NCI-H128 (cell line): ENCODE data around the gene OSMR.
"Not testable (repeated sequence)": the region's sequence is repeated elsewhere in the genome, so short reads cannot be mapped to it uniquely, and the experiment has no call there.

Experiments used
- DNase-seq: peaks from one replicate; lab custom pipeline; 2025; ENCODE audit not compliant: unreplicated experiment; lab: John Stamatoyannopoulos, UW

Gene OSMR

DNA sequence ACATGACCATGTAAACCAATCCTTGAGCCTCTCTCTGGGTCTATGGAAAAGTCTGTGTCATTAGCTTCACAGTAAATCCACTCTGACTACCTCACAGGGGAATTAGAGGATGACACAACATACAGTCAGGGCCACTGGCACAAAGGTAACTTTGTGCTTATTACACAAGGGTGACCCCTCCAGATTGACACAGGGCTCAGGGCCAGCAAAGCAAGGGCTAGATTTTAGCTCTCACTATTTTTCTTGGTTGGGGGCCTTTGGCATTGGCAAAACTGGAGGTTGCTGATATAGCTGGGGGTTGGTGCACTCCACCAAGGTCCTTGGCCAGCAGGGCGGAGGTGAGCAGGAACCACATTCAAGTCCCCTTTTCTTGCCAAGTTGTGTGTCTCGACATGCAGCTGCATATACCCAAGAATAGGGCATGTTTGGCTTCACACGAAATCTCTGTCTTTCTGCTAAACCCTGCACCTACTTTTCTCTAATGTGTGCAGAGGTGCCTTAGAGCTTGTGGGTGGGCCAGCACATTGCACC, 15.2 kb upstream of the OSMR start:
- DNase-seq = no peak

- DNase-seq = no peak
These were observed 14.7 kb upstream of the OSMR start for GRCh38 chr5:38831117-38831516.

DNA sequence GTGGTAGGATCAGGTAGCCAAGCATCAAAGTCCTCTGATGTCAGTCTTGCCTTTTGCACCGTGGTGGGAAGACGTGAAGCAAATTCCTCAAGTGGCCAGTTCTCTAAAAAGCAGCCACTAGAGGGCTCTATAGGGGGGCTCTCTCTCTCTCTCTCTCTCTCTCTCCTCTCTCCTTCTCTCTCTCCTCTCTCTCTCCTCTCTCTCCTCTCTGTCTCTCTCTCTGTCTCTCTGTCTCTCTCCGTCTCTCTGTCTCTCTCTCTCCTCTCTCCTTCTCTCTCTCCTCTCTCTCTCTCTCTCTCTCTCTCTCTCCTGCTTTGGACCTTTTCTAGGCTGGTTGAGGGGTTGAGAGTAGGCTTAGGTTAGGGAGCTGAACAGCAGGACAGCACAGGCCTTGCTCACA, 13.9 kb upstream of the OSMR start:
- DNase-seq = no peak

GRCh38 chr5:38832810-38833209, 13.0 kb upstream of the OSMR start:
- no peak for DNase-seq

DNA sequence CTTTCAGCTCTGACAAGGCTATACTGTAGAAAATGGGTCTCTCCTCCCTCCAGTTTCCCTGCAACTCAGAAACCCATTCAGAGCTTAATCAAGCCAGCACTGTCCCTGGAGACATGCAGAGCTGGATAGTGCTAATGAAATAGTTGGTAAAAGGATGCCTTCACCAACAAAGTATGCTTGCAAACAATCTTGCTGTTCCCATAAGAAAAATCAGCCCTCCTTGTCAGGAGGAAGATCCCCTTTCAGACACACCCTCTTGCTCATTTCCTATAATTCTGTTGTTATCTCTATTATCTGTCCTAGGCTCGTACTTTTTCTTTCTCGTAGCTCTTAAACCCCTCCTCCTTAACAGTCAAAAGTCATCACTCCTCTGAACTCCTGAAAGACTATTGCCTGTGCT, 9.9 kb upstream of the OSMR start:
- DNase-seq = no peak

- DNase-seq = no peak
These were observed 8.4 kb upstream of the OSMR start for GRCh38 chr5:38837416-38837815.

DNA sequence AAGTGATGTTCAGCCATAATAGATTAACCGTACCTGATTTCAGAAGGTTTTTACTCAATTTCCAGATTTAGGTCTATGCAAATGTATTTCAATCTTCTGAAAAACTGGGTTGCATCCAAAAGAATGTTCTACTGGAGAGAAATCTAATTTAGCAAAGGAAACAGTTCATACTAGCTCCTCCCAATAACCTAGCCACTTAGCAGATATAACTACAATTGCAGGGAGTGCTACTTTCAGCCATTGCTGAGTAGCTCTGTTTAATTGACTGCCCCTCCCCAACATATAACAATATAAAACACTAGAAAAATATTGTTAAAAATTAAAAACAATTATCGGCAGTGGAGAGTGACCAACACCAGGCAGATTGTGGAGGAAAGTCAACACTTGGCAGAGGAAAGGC, 7.9 kb upstream of the OSMR start:
- no peak for DNase-seq

DNA sequence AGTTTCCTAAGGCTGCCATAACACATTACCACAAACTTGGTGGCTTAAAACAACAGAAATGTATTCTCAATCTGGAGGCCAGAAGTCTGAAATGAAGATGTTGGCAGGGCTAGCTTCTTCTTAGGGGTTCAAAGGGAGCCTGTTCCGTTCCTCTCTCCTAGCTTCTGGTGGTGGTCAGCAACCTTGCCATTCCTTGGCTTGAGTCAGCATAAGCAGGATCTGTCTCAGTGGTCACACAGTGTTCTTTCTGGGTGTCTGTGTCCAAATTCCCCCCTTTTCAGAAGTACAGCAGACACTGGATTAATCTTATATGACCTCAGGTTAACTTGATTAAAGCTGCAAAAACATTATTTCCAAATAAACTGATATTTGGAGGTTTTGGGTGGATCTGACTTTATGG, 2.1 kb upstream of the OSMR start:
- no peak for DNase-seq

DNA sequence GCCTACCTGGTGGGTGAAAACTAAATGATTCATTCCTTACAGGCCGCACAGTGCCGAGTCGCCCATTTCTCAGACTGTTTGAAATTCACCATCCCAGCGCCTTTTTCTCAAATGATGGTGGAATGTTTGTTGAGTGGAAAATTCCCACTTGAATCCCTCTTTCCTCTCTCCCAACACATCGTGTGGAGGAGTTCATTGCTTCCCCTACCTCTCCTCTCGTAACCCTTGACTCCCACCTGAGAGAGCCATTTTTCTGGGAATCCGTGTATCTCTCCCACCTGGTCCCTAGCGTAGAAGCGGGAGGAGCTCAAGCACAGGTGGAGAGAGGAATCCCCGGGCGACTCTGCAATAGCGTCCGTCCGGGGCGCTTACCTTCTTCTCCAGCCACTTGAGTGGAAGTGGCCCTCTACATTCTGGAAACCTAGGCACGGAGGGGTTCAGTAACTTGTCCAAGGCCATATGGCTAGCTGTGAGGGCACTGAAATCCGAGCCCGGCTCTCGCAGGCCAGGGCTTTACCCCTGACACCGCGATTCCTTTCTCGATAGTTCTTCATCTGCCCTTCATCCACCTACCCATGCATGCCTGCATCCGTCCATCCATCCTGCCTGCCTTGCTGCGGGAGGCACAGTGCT, 683 bp downstream of the OSMR start:
- no peak for DNase-seq

DNA sequence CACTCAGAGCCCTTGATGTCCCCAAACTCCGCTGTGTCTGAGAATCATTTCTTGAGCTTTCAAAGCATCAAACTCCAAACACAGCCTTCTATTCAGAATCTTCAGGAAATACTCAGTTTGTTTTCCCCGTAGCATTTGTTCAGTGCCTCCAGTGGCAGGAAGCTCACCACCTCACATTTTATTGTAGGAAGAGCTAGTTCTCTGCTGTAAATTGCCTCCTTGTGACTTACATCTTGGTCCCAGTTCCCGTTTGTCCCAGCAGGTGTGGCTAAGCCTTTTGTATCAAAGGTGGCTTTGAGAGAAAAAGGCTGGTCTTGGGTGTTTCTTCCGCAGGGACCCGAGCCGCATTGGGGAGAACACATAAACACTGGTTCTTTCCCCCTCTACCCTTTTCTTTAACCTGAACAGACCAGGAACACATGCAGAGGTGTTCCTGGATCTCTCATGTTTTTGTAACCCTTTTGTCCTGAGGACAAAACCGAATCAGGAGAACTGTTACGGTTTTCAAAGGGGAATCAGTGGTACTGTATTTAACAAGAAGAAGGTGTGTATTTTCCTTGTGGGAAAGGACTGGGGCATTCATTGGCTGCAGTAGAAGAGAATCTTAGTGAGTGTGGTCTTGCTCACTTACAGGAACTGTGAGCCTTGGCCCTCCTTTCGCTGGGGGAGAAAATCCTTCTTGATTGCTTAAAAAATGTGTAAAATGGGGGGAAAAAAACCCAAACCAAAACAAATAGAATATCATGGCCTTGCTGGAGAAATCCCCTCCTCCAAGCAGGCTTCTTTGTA, 1.9 kb downstream of the OSMR start:
- DNase-seq = no peak

DNA sequence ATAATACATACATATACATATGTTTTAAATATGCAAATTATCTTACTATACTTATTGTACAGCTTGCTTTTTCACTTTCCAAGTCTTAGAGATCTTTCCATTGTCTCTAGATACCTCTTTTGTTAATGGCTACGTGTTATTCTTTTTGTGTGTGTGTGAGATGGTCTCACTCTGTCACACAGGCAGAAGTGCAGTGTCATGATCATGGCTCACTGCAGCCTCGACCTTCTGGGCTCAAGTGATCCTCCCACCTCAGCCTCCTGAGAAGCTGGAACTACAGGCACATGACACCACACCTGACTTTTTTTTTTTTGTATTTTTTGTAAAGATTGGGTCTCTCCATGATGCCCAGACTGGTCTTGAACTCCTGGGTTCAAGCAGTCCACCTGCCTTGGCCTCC, 2.8 kb downstream of the OSMR start:
- DNase-seq = no peak

DNA sequence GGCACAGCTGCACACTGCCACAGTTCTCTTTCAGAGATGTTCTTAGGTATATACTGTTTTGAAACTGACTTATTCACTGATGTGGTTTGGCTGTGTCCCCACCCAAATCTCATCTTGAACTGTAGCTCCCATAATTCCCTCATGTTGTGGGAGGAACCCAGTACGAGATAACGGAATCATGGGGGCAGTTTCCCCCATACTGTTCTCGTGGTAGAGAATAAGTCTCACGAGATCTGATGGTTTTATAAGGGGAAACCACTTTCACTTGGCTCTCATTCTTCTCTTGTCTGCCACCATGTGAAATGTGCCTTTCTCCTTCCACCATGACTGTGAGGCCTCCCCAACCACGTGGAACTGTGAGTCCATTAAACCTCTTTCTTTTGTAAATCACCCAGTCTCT, 5.8 kb downstream of the OSMR start:
- not testable (repeated sequence) for DNase-seq

DNA sequence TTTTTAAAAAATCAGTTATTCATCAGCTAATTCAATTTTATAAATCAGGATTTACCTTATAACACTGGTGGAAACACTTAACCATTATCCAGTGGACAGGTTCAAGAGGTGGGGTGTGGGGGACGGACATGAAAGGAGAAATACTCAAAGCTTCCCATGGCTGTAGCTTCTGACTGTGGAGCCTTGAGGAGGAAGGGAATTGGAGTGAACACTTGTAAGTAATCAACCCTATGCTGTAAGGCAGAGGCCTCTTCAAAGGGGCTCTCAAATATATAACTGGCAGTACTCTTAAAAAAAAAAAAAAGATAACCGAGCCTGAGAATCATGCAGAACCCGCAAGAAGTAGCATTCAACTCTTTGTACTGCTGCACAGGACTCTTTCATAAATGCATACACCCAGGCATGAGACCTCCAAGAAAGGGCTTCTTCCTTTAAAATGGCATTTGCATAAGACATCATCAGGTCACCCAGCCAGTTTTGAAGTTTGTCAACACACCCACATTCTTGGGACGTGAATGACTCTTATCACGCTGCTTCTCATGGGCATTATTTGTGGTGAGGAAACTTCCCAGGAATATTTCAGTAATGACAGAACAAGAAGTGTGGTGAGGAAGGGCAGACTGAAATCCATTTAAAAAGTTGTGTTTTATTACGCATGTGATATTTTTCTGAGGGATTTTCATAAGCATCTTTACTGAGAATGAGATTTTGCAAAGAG, 8.1 kb downstream of the OSMR start:
- DNase-seq = no peak

DNA sequence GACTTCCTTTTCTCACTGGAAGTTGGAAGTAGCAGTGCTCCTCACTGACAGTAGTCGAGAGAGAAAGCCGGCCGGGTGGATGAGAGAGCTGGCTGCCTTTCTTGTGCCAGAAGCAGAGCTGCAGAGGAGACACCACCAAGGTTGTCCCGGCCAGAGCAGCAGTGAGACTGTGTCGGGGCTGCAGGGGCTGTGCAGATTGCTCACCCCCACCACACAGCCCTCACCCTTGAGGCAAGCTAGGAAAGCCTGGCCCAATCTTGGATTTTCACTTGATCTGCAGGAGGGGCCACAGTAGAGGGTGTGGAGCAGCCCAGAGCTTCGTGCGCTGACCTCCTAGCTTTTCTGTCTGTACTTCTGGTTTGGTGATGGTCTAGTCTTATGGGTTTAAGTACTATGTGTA, 9.1 kb downstream of the OSMR start:
- no peak for DNase-seq

- no peak for DNase-seq
These were observed 10.8 kb downstream of the OSMR start for GRCh38 chr5:38856660-38857059.

GRCh38 chr5:38858839-38859238, 13.0 kb downstream of the OSMR start:
- no peak for DNase-seq

GRCh38 chr5:38861986-38862770, 16.4 kb downstream of the OSMR start:
- not testable (repeated sequence) for DNase-seq

DNA sequence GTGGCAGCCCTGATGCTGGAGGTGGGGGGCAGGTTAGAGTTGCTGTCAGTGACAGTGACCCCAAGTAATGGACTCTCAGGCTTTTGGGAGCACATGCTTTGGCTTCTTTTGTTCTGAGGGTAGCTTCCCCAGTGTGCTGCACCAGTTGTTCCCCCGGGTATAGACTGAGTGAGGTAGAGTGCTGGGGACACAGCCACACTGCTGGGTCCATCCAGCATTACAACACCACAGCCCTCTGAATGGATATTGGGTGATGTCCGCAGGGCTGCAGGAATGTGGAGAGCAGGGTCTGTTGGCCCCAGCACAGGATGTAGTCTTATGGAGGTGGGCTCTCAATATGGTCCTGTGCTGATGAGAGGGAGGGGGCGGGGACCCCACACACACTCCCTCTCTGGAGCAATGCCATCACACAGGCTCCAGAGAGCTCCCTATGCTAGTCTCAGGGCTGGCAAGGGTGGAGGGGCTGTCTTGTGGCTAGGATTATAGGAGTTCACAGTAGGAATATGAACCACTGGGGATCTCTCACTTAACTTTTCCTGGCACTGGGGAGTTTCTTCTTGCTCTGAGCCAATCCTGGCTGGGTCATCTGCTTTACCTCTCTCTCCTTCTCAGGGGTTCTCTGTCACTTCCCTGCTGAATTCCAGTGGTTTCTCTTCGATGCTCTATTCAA, 20.7 kb downstream of the OSMR start:
- no peak for DNase-seq

GRCh38 chr5:38867032-38867398, 21.2 kb downstream of the OSMR start:
- DNase-seq = no peak

DNA sequence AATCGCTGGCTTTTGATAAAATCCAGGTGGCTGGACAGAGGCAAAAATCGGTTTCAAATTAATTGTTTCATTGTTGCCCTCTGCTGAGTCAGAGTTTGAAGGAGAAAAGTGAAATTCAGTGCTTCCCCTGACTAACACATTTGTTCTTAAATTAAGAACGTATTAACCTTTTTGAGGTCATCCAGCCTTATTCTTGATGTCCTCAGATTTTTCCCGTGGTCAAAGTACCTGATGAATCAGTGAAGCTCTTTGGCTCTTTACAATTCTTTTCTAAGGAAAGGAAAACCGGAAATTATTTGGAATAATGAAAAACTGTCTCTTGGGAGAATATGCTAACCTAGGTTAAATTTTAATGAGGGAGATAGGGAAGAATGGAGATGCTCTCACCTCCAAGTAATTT, 21.6 kb downstream of the OSMR start:
- DNase-seq = no peak

- DNase-seq = no peak
These were observed 24.8 kb downstream of the OSMR start for GRCh38 chr5:38870595-38870994.
